DMS 273 treated with DMSO at 0.1 percent for 48 hours (cell line): Measurements from ENCODE around the gene GLB1L.
"Not testable (repeated sequence)": the region's sequence is repeated elsewhere in the genome, so short reads cannot be mapped to it uniquely, and the experiment has no call there.

ENCODE experiments used
- DNase-seq: peaks from one replicate; lab custom pipeline; 2025; lab: John Stamatoyannopoulos, UW

Gene GLB1L

DNA sequence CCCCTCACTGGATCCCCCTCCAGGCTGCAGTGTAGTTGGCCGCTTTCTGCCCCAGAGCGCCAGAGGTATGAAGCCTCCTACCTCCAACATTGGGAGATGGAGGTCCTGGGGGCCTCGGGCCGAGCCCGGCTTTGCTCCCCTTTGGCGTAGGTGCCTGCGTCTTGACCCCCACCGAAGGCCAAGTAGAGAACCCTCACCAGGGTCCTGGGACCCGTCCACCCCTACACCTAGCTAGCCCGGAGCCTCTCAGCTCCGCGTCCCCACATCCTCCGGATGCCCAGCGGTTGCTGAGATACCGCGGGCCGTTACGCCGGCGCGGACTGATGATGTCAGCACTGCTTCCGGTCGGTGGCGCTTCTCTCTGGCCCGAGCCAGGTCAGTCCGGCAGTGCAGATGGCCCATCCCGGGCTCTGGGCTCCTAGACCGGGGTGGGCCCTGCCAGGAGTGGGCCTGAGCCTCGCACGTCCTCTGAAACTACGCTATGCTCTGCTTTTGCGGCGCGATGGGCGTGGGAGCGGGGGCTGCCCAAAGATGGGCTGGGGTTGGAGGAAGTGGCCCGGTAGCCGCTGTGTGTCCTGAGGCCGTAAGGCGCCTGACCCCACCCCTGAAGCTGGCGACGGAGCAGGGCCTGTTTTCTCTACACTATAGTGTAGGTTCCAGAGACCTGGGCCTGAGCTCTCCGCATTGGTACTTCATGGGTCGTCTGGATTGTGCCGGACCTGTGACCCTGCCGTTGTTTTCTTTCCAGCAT, at the start of gene GLB1L, which contains the start of gene STK16:
Gene GLB1L (minus strand): TSS at position 297 of the 751 bp plus-strand sequence. CDS start 1,871 bp downstream, outside the sequence.
Gene STK16 (plus strand): TSS at position 332 of the 751 bp plus-strand sequence. CDS start 521 bp downstream, outside the sequence.
- peak; percentile 34 for DNase-seq

DNA sequence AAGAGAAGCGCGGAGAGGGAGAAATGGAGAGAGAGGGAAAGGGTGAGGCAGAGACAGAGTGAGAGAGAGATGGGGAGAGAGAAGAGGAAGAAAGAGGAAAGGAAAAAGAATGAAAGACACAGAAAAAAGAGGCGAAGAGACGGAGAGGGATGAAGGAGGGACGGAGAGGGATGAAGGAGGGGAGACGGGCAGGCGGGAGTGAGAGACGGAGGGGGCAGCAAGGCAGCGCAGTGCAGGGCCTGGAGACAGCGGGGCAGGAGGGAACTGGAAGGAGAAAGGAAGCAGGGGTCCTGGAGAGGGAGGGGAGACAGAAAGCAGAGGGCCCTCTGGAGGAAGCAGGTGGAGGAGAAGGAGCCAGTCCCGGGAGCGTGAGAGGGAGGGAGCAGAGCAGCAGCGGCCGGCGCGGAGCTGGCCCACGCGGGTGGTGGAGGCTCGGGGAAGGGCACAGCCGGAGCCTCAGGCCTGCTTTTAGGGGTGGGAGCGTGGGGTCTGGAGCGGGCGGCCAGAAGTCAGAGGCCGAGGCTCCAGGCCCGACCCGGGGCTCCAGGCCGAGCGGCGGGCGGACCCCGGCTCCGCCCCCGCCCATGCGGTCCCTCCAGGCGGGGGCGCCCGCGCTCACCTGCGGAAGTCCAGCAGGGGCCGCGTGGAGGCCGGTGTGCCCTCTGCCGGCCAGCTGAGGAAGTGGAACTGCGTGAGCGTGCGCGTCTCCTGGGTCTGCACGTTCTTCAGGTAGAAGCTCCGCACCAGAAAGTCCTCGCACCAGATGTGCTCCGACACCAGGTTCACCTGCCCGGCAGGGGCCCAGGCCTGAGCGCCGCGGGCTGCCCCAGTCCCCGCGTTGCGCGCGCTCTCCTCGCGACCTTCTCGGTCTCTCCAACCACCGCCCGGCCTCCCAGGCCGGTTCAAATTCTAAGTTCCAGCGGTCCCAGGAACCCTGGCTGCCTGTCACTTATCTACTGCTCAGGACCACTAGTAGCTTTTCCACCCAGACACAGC, 49.4 kb upstream of the GLB1L start:
- peak; percentile 37 for DNase-seq

DNA sequence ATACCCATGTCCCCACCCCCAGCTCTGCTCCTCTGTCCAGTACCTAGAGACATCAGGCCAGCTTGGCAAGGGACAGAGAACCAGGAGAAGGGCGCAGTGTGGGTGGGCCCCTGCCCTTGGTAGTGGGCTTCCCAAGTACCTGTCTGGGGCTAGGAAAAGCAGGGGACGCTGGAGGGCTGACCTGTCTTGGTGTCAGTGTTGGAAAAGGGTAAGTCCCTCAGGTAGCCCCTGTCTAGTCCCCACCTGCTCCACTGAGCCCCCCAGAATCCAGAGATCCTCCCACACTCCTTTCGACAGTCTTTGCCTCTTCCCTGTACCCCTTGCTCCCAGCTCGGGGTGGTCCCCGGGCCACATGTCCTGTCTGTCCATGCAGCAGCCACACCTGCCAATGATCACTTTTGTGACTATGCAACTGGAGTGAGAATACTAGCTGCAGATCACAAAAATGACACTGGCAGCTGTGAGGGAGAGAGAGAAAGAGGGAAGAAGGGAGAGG, 48.5 kb upstream of the GLB1L start:
- DNase-seq, result no peak

DNA sequence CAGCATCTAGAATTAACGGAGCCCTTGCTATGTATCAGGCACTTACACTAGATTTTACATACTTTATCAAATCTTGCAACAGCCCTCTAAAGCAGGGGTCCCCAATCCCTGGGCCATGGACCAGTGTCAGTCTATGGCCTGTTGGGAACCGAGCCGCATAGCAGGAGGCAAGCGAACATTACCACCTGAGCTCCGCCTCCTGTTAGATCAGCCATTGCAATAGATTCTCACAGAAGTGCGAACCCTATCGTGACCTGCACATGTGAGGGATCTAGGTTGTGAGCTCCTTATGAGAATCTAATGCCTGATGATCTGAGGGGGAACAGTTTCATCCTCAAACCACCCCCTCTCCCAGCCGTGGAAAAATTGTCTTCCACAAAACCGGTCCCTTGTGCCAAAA, 47.4 kb upstream of the GLB1L start:
- DNase-seq, result no peak

DNA sequence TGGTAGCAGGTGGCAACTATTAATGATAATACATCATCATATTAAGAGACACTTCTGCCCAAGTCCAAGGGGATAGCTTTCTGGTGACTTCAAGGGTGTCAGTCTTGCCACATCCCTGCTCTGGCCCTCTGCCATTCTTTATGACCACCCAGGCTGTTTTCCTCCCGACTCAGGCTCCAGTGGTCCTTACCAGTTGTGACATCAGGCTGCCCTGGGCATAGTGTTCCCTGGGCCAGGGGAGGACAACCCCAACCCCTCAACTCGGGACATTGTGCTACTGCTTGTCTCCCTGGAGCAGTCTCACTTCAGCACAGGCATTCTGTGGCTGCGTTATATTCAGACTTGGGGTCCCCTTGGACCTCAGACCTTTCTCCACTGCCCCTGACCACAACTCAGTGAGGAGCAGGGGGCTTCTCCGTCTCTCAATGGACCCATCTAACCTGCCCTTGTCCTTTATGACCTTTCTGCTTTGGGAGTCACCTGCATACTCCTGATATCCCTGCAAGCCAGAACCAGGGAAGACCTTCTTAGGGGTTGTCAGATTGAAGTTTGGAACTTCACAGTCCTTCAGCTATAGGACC, 46.8 kb upstream of the GLB1L start:
- no peak for DNase-seq

DNA sequence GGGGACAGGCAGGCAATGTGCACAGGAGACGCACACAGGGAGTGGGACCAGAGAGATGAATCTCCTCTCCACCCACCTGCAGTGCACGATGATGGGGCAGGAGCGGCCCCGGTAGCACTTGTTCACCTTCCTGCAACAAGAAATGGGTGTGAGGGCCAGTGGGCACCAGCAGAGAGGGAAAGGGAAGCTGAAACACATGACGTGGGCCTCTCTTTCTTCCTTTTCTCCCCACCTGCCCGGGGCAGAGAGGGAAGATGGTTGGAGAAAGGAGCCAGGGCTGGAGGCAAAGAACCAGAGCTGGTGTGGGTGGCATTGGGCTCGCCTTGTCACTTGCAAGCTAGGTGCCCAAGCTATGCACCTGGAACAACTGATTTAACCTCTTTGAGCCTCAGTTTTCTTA, 46.1 kb upstream of the GLB1L start:
- no peak for DNase-seq

DNA sequence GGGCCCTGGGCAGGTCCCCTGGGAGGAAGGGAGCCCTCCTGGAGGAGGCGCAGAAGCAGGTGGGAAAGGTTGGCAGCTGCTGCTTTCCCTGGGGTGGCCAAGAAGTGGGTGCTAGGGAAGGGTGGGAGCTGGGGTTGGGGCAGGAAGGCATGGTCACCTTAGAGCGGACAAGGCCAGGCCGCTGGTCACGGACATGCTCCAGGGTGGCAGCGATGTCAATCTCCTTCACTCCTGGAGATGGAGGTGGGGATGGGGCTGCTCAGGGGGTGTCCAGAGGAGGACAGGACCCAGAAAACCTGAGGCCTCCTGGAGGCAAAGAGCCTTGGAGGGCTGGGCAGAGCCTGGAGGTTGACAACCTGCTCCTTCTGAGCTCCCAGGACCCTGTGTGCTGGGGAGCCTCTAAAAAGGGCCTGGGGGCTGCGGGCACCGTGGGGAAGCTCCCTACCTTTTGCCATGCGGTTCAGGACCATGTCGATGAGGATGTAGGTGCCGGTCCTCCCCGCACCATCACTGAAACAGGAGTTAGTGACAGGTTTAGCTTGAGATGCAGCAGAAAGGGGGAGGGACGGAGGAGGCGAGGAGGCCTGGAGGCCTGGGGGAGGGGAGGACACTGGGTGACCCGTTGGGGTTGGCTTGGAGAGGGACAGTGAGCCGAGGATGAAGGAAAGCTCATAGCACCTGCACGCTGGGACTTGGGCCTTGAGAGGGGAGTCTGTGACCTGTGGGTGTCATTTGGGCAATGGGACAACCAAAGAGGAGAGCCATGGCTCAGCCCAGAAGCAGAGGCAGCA, 45.3 kb upstream of the GLB1L start:
- DNase-seq, result no peak

DNA sequence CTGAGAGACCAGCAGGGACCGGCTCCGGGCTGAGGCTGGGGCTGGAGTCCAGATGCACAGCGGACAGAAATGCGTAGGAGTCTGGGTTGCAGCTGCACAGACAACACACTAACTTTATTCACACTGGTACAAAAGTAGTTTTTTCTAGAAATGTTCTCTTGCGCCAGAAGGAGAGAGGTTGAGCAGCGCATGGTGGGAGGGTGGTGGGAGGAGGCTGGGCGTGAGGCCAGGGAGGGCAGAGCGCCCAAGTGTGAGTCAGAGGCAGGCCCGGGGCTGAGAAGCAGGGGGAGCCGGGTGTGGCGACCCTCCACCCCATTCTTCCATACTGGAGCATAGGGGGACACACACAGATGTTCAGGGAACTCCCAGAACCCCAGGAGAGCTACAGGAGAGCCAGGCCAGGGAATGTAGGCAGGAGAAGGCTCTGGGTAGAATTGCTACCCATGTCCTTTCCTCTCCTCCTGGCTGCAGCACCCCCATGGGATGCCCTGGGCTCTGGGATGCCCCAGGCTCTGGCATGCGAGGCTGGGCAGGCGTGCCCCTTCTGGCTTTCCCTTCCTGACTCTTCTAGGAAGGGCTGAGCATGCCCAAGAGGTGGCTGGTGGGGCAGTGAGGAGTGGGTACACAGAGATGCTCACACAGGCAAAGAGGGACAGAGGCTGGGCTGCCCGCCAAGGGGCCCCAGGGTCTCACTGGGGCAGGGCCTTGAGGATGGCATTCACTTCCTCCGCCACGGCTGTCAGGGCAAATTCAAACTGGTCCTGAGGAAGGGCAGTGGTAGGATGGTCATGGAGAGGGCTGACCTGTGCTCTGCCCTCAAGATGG, 44.5 kb upstream of the GLB1L start:
- DNase-seq, result peak; percentile 70

DNA sequence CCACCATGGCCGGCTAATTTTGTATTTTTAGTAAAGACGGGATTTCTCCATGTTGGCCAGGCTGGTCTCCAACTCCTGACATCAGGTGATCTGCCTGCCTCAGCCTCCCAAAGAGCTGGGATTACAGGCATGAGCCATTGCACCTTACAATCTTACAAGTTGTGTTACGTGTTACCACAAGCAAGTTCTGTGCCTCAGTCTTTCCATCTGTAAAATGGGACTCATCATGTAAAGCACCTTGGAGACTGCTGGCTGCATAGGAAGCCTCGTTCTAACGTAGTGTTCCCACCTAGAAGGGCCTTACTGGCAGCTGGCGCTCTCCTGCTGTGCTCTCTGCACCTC, 43.9 kb upstream of the GLB1L start:
- no peak for DNase-seq

DNA sequence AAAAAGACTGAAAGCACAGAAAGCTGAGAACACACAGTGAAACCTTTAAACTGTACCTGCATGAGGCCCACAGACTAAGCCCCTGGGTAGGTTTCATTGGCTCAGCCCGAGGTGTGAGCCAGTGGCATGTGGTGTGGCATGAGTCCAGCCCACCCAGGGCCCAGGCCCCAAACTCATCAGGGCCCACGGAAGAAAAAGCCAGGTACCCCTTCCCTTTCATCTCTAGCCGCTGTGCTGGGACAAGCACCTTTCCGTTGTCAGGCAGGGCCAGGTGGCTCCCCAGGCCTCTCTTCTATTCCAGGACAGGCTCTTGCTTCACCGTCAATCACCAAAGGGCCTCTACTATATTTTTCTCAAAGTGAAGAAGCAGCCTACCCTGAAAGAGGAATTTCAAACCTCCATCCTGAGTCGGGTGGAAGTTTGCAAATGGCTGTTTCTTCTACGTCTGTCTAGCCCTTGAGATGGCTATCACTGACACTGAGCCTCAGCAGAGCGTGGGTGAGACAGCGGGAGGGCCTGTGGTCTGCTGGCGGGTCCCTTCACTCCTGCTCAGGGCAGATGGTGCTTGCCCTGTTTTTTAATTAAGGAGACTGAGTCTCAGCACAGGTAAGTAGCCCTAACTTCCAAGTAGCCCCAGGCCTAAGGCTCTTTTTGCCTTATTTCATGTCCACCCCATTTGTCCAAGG, 42.5 kb upstream of the GLB1L start:
- DNase-seq, result no peak

DNA sequence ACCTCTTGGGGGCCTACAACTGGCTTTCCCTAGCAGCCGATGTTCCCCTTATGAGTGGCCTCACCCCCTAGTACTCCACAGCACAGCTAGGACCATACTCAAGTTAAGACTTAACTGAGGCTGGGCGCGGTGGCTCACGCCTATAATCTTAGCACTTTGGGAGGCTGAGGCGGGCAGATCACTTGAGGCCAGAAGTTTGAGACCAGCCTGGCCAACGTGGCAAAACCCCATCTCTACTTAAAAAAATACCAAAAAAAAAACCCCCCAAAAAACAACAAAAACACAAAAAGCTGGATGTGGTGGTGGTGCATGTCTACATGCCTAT, 41.8 kb upstream of the GLB1L start:
- not testable (repeated sequence) for DNase-seq

DNA sequence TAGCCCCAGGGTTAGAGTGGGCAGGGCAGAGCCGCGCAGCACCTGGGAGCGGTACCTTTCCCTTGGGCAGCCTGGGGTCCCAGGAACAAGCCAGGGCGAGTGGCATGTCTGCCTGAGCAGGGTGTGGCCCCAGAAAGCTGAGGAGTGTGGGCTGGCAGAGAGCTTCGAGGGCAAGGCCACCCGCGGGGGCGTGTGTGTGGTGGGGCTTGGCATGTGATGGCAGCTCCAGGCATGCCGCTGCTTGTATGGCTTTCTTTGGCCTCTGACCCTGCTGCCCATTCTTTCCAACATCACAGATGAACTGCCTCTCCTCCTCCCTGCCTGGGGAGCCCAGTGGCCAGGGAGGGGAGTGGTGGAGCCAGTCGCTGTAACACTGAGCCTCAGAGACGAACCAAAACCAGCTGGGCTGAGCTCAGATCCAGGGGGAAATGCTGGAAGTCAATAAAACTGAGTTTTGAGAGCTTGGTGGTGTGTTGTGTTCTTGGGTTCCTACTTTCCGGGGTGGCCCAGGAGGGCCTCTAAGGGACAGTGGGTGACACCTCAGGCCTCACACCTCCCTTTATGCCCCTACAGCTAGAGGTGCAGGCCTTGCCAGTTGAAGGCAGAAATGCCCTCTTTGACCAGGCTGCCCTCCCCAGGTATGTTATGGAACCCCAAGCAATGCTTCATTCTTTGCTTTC, 41.3 kb upstream of the GLB1L start:
- DNase-seq, result no peak

DNA sequence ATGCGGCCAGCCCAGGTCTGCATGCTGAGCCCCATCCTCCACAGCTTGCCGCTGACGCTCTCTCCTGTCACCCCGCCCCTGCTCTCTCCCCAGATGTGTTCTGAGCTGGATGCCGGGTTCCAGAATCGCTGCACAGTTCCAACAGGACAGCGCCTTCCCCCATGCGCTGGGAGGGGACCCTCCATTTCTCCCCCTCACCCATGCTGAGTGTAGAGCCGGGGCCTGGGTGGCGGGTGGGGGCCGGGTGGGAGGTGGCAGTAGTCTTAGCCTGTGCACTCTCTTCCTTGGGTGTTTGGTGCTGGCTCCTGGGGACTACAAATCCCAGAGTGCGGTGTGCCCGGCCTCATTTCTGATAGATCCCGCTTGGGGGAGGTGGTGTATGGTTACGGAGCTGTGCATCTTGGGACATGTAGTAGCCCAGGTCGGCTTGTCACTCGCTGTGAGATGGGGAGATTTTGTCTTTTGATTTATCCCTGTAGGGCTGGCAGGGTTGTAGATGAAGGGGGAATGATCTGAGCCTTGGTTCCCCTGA, 40.7 kb upstream of the GLB1L start:
- DNase-seq, result peak; percentile 56

DNA sequence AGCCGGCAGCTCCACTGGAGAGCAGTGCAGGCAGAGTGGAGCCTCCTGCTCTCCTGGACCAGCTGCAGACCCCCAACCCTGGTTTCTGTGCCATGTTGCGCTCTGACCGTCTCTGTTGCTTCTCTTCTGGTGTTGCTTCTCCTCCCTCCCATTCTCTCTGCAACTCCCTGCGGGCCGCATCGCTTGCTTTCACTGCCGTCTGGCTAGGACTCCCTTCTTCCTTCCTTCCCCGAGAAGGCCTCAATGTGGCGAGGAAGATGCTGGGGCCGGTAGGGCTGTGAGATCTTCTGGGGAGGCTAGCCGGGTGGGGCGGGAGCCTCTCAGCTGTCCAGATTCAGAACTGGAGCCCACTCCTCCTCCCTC, 40.1 kb upstream of the GLB1L start:
- no peak for DNase-seq

DNA sequence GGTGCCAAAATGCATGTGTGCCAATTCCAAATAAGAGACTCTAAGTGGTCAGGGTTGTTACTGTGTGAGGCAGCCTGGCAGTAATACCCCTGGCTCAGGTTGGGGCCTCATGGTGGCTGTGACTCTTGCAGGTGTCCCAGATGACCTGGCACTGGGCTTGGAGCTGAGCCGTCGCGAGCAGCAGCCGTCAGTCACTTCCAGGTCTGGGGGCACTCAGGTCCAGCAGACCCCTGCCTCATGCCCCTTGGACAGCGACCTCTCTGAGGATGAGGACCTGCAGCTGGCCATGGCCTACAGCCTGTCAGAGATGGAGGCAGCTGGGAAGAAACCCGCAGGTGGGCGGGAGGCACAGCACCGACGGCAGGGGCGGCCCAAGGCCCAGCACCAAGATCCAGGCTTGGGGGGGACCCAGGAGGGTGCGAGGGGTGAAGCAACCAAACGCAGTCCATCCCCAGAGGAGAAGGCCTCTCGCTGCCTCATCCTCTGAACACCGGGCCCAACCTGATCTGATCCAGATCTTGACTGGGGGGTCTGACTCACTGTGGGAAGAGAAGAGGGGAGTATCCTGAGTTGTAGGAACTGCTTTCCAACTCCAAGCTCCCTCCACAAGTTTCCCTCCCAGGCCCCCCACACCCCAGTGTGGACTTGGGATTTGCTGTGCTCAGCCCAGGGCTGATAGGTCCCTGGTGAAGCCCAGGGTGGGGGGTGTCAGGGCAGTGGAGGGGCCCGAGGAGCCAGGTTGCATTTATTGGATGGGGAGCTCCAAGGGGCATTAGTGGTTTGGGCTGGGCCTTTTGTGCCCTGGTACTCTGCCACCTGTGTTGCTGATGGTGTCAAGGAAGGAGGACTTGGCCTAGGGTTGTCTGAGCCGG, 39.5 kb upstream of the GLB1L start:
- DNase-seq, result no peak

DNA sequence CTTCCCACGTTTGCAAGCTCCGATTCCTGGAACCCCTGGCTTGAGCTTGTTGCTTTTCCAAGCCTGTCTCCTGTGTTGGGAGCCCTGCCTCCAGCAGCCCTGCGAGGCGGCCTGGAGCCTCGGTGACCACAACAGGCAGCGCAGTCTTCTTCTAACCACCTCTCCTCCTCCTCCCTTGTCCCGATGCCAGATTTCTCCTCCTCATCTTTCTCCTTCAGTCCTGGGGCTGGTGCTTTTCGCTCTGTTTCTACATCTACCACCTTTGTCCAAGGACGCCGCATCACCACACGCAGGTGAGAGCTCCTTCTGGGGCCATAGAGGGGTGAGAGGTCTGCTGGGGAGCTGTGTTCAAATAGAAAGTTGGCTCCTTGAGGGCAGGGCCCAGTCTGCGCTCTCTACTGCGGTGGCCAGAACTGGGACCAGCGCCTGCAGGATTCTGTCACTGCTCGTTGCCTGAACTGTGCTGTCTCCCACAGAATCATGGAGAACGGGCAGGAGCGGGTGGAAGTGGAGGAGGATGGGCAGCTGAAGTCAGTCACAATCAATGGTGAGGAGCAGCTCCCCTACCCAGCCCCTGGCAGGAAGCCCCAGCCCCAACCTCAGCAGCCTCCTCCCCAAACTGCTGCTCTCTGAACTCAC, 37.8 kb upstream of the GLB1L start:
- no peak for DNase-seq

DNA sequence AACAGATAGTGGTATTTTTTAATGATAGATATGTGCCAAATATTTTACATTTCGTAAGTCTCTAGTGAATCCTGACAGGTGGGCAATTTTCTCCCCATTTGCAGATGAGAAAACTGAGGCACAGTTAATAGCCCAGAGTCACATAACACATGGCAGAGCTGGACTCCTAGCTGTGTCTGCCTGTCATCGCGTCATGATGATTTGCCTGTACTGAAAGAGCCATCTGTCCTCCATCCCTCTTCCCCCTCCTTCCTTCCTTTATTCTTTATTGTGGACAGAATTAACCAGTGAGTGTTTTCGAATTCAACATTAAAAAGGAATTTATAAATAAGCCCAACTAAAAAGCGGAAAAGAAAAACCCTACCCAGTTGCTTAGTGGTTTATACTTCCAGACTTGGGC, 37.1 kb upstream of the GLB1L start:
- DNase-seq, result no peak

DNA sequence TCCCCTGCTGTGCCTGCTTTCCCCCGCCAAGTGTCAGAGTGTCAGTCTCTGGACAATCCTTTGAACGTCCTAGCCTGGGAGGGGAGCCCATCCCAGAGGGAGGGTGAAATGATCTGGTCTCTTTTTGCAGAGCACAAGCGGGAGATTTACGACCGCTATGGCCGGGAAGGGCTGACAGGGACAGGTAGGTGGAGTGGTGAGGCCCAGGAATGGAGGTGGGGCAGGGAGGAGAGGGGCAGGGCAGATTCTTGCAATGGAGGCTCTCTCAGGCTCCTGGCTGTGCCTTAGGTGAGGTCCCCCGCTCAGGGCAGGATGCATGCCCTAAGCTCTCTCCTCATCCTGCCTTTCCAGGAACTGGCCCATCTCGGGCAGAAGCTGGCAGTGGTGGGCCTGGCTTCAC, 36.3 kb upstream of the GLB1L start:
- no peak for DNase-seq
